Muscle layer of colon (tissue), 2 donors: Measurements from ENCODE around the gene CADPS2.

ENCODE experiments used
- H3K27ac ChIP-seq: one replicate; pipeline ENCODE4 v1.7.0; 2013; ENCODE audit warnings: low read depth, mild to moderate bottlenecking, low read length, moderate library complexity
- H3K27me3 ChIP-seq, 2 donors: one replicate each; pipeline ENCODE4 v1.7.0; 2013; ENCODE audit warnings: low read length in 2 of 2, mild to moderate bottlenecking in 2 of 2; ENCODE audit not compliant: insufficient read depth in 2 of 2, control insufficient read depth in 1 of 2
- H3K36me3 ChIP-seq: one replicate; pipeline ENCODE4 v1.7.0; 2013; ENCODE audit warnings: mild to moderate bottlenecking, low read length; ENCODE audit not compliant: insufficient read depth
- H3K4me1 ChIP-seq: one replicate; pipeline ENCODE4 v1.7.0; 2013; ENCODE audit warnings: mild to moderate bottlenecking, low read length; ENCODE audit not compliant: insufficient read depth
- H3K4me3 ChIP-seq, 2 donors: one replicate each; pipeline ENCODE4 v1.7.0; 2013; ENCODE audit warnings: low read length in 2 of 2, low read depth in 1 of 2, mild to moderate bottlenecking in 1 of 2, moderate library complexity in 1 of 2
- H3K9ac ChIP-seq: one replicate; pipeline ENCODE4 v1.7.0; 2013; ENCODE audit warnings: low read length
- H3K9me3 ChIP-seq: one replicate; pipeline ENCODE4 v1.7.0; 2013; ENCODE audit warnings: mild to moderate bottlenecking, low read length
- donor health status: abdominal sarcoma.
- donor health status: Adenocarcinoma of cecum.

CADPS2 gene

GRCh38 chr7:122626785-122627184 lies 259.5 kb downstream of the CADPS2 start:
- no peak overlapping the region for H3K4me3 ChIP-seq
- H3K27ac ChIP-seq = no peak overlapping the region
- H3K9ac ChIP-seq = no peak overlapping the region
- no peaks in the 10 kb centered on the region for H3K9me3 ChIP-seq
- H3K4me1 ChIP-seq = no peaks in the 10 kb centered on the region
- H3K36me3 ChIP-seq = no peaks in the 10 kb centered on the region
- H3K27me3 ChIP-seq = no peaks in the 10 kb centered on the region

GRCh38 chr7:122622682-122623081 lies 263.6 kb downstream of the CADPS2 start:
- H3K9me3 ChIP-seq = no peaks in the 10 kb centered on the region

GRCh38 chr7:122619664-122620063 lies 266.6 kb downstream of the CADPS2 start:
- Histone ChIP-seq H3K36me3 (no peaks in the 10 kb centered on the region), H3K4me1 (no peaks in the 10 kb centered on the region), H3K27me3 (no peaks in the 10 kb centered on the region), H3K9me3 (no peaks in the 10 kb centered on the region), H3K27ac (no peak overlapping the region), H3K9ac (no peak overlapping the region), H3K4me3 (no peak overlapping the region)

More at GRCh38 chr7:122622682-122623081, 263.6 kb downstream of the CADPS2 start:
- Histone ChIP-seq H3K4me3 (no peak overlapping the region), H3K27me3 (no peaks in the 10 kb centered on the region), H3K4me1 (no peaks in the 10 kb centered on the region), H3K27ac (no peak overlapping the region), H3K36me3 (no peaks in the 10 kb centered on the region), H3K9ac (no peak overlapping the region)

- H3K4me3 ChIP-seq = no peak overlapping the region
- H3K27me3 ChIP-seq = no peaks in the 10 kb centered on the region
- H3K4me1 ChIP-seq = no peaks in the 10 kb centered on the region
- no peaks in the 10 kb centered on the region for H3K9me3 ChIP-seq
- H3K27ac ChIP-seq = no peak overlapping the region
- H3K36me3 ChIP-seq = no peaks in the 10 kb centered on the region
- H3K9ac ChIP-seq = no peak overlapping the region
Measured at GRCh38 chr7:122618585-122619189, 267.6 kb downstream of the CADPS2 start.

GRCh38 chr7:122616951-122617350 lies 269.3 kb downstream of the CADPS2 start:
- Histone ChIP-seq H3K36me3 (no peaks in the 10 kb centered on the region), H3K27me3 (no peaks in the 10 kb centered on the region), H3K9ac (no peak overlapping the region), H3K4me3 (no peak overlapping the region), H3K27ac (no peak overlapping the region), H3K9me3 (no peaks in the 10 kb centered on the region), H3K4me1 (no peaks in the 10 kb centered on the region)

GRCh38 chr7:122605929-122606328 lies 280.3 kb downstream of the CADPS2 start:
- Histone ChIP-seq H3K36me3 (no peaks in the 10 kb centered on the region), H3K27me3 (no peaks in the 10 kb centered on the region), H3K4me3 (no peak overlapping the region), H3K9me3 (no peaks in the 10 kb centered on the region), H3K9ac (no peak overlapping the region), H3K27ac (no peak overlapping the region), H3K4me1 (no peaks in the 10 kb centered on the region)

- no peak overlapping the region for H3K9ac ChIP-seq
- H3K4me1 ChIP-seq = no peaks in the 10 kb centered on the region
- no peaks in the 10 kb centered on the region for H3K9me3 ChIP-seq
- H3K27me3 ChIP-seq = no peaks in the 10 kb centered on the region
- H3K36me3 ChIP-seq = no peaks in the 10 kb centered on the region
- H3K4me3 ChIP-seq = no peak overlapping the region
- no peak overlapping the region for H3K27ac ChIP-seq
Measured at GRCh38 chr7:122604251-122604650, 282.0 kb downstream of the CADPS2 start.

- Histone ChIP-seq H3K9me3 (no peaks in the 10 kb centered on the region), H3K4me3 (no peak overlapping the region), H3K36me3 (no peaks in the 10 kb centered on the region), H3K4me1 (no peaks in the 10 kb centered on the region), H3K27ac (no peak overlapping the region), H3K27me3 (no peaks in the 10 kb centered on the region), H3K9ac (no peak overlapping the region)
Measured at GRCh38 chr7:122602800-122603199, 283.5 kb downstream of the CADPS2 start.

GRCh38 chr7:122600630-122601029 lies 285.6 kb downstream of the CADPS2 start:
- Histone ChIP-seq H3K36me3 (no peaks in the 10 kb centered on the region), H3K9ac (no peak overlapping the region), H3K4me3 (no peak overlapping the region), H3K27me3 (no peaks in the 10 kb centered on the region), H3K4me1 (no peaks in the 10 kb centered on the region), H3K27ac (no peak overlapping the region), H3K9me3 (no peaks in the 10 kb centered on the region)

- Histone ChIP-seq H3K4me1 (no peaks in the 10 kb centered on the region), H3K9me3 (no peaks in the 10 kb centered on the region), H3K9ac (no peak overlapping the region), H3K36me3 (no peaks in the 10 kb centered on the region), H3K27ac (no peak overlapping the region), H3K4me3 (no peak overlapping the region), H3K27me3 (no peaks in the 10 kb centered on the region)
Measured at GRCh38 chr7:122600042-122600441, 286.2 kb downstream of the CADPS2 start.

- Histone ChIP-seq H3K4me1 (no peaks in the 10 kb centered on the region), H3K27ac (no peak overlapping the region), H3K36me3 (no peaks in the 10 kb centered on the region), H3K4me3 (no peak overlapping the region), H3K9me3 (no peaks in the 10 kb centered on the region), H3K9ac (no peak overlapping the region), H3K27me3 (no peaks in the 10 kb centered on the region)
Measured at GRCh38 chr7:122597277-122597676, 289.0 kb downstream of the CADPS2 start.

GRCh38 chr7:122595885-122596284 lies 290.4 kb downstream of the CADPS2 start:
- H3K9ac ChIP-seq = no peak overlapping the region
- H3K9me3 ChIP-seq = no peaks in the 10 kb centered on the region
- no peak overlapping the region for H3K4me3 ChIP-seq
- H3K27ac ChIP-seq = no peak overlapping the region
- no peaks in the 10 kb centered on the region for H3K36me3 ChIP-seq
- no peaks in the 10 kb centered on the region for H3K4me1 ChIP-seq
- H3K27me3 ChIP-seq = no peaks in the 10 kb centered on the region
